Right renal pelvis (tissue), 4 donors: ENCODE measurements around the gene HENMT1. TPM values are rescaled to one million over a fixed set of nuclear protein-coding genes. Genes with fewer than 3 reads are reported as not detected.
"Not testable (repeated sequence)": the region's sequence is repeated elsewhere in the genome, so short reads cannot be mapped to it uniquely, and the experiment has no call there.

Source experiments
- DNase-seq, 4 donors: peaks; one replicate each; pipeline ENCODE4 v3.0.0-alpha.2; 2013; ENCODE audit warnings: low read depth in 4 of 4, low spot score in 3 of 4, missing footprints in 1 of 4
- polyA plus RNA-seq, 4 donors: library from polyadenylated mRNA; unstranded; fragments of 120-200 nt; gene quantifications; one replicate each; pipeline ENCODE4 v1.2.1, GENCODE V29; 2013; ENCODE audit not compliant: insufficient read length in 4 of 4

HENMT1 gene
- polyA plus RNA-seq, 4 donors: 9.4 to 15.5 (median 14.1) TPM

DNA sequence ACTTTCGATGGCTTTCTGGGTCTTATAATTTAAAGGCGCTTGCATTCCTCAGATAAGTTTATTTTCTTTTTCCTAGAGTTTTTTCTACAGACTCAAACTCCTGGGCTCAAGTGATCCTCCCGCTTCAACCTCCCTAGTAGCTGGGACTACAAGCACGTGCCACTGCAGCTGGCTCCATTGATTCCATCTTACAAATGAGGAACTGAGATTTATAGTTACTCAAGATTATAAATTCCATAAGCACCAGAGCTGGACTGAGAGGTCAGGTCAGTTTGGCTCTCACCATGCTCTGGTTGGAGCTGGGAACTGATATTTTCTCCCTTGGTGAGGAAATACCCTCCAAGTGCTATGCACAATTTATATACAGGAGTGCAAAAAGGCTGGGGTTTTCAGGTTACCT is 17.8 kb upstream of the HENMT1 start:
- DNase-seq: no peak

DNA sequence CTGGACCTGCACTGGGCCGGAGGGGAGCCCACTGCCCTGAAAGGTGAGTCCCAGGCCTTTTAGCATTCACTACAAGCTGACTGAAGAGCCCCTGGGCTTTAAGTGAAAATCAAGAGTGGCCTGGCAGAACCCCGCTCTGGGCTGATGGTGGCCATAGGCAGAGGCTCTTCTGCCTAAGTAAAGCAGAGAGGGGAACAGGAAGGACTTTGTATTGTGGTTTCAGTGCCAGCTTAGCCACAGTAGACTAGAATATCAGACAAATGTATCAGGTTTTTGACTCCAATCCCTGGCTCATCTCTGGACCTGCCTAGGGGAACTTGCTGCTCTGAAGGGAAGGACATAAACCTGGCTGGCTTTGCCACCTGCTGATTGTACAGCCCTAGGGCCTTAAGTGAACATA is 10.2 kb upstream of the HENMT1 start:
- DNase-seq: no peak

DNA sequence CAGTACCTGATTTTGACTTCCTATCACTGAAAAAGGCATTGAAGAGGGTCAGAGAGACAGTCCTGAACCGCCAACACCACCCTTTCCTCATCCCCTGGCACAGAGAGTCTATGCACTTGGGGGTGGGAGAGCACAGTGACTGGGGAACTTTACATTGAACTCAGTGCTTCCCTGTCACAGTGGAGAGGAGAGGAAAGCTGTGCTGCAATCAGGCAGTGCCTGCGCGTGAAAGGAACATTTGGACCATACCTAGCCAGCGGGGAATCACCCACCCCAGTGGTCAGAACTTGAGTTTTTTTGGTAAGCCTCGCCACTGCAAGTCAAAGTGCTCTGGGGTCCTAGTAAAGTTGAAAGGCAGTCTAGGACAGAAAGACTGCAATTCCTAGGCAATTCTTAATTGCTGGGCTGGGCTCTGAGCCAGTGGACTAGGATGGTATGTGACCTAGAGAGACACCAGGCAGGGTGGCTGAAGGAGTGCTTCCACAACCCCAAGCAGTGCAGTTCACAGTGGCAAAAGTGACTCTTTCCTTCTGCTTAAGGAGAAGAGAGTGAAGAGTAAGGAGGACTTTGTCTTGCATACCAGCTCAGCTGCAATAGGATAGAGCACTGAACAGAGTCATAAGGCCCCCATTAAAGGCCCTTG is 9.4 kb upstream of the HENMT1 start:
- no peak for DNase-seq

DNA sequence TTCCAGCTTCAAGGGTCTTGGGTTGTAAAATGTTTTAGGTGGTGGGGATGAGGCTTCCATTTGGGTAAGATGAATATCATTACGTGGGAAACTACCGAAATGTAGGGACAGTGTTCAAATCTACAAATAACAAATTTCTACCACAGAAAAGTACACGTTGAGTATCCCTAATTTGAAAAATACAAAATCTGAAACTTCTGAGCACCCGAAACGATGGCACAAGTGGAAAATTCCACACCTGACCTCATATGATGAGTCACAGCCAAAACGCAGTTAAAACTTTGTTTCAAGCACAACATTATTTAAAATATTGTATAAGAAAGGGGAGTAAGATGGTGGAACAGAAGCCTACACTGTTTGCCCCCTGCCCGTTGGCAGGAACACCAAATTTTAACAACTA is 8.8 kb upstream of the HENMT1 start:
- no peak for DNase-seq

DNA sequence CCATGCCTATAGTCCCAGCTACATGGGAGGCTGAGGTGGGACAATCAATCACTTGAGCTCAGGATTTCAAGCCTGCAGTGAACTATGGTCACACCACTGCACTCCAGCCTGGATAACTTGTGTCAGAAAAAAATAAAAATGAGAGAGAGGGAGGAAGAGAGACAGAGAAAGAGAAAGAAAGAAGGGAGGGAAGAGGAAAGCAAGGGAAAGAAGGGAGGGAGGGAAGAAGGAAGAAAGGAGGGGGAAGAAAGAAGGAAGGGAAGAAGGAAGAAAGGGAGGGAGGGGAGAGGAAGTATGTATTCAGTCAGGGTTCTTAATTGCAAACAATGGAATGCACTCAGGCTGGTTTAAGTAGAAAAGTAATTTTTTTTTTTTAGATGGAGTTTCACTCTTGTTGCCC is 7.9 kb upstream of the HENMT1 start:
- no peak for DNase-seq

DNA sequence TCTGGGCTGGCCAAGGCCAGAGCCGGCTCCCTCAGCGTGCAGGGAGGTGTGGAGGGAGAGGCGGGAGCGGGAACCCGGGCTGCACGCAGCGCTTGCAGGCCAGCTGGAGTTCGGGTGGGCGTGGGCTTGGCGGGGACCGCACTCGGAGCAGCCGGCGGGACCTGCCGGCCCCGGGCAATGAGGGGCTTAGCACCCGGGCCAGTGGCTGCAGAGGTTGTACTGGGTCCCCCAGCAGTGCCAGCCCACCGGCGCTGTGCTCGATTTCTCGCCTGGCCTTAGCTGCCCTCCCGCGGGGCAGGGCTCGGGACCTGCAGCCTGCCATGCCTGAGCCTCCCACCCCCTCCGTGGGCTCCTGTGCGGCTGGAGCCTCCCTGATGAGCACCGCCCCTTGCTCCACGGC is 6.5 kb upstream of the HENMT1 start:
- DNase-seq: not testable (repeated sequence)

DNA sequence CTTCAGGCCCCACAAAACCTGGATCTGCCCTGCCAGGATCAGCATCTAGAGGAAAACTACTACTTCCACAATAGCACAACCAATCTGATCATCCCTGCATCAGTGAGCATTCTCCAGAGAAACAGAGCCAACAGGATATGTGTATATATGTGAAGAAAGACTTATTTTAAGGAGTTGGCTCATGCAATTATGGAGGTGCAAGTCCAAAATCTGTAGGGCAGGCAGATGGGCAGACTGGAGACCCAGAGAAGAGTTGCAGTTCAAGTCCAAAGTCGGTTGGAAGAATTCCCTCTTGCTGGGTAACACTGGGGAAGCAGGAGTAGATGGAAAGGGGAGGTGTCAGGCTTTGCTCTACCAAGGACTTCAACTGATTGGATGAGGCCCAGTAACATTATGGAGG is 4.9 kb upstream of the HENMT1 start:
- no peak for DNase-seq

DNA sequence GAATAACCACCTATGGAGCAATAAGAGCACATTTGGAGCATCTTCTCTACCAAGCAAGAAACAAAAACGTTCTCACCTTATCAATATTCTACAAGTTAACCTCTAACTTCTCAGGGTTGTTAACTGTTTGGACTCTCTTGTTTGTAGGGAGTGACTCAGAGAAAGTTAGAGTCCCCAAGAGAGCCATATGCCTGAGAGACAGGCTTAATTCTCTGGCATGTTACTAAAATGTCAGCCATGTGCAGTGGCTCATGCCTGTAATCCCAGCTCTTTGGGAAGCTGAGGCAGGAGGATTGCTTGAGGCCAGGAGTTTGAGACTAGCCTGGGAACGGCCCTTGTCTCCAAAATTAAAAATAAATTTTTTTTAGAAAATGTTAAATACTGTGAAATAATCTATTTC is 4.2 kb upstream of the HENMT1 start:
- no peak for DNase-seq

DNA sequence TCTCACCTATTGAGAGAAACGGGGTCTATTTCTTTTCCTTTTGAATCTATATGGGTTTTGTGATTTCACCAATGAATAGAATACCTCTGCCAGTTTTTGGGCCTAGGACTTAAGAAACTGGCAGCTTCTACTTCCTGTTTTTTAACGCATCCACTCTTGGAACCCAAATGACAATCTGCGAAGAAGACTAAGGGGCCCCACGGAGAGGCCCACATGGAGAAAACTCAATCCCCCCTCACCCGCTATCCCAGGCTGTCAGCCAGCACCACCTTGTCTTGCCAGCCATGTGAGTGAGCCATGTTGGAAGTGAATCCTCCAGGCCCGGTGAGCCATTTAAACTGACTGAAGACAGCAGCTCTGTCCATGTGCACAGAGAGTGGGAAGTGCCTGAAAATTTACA is 3.6 kb upstream of the HENMT1 start:
- no peak for DNase-seq

DNA sequence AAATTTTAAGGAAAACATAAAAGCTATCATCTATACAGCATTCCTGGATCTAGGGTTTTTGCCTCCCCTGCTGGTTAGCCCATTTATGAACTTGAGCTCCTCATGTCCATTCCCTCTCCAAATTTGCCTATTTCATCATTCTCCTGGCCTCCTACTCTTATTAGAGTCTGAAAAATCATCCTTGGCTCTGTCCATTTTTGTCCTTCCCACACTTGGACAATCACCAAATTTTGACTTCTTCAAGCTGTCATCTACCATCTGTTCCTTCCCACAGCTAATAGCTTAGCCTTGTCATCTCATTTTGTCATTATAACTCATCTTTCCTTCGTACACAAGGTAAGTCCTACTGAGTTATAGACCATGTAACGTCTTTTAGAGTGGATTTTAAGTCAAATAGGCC is 2.2 kb upstream of the HENMT1 start:
- DNase-seq: no peak

DNA sequence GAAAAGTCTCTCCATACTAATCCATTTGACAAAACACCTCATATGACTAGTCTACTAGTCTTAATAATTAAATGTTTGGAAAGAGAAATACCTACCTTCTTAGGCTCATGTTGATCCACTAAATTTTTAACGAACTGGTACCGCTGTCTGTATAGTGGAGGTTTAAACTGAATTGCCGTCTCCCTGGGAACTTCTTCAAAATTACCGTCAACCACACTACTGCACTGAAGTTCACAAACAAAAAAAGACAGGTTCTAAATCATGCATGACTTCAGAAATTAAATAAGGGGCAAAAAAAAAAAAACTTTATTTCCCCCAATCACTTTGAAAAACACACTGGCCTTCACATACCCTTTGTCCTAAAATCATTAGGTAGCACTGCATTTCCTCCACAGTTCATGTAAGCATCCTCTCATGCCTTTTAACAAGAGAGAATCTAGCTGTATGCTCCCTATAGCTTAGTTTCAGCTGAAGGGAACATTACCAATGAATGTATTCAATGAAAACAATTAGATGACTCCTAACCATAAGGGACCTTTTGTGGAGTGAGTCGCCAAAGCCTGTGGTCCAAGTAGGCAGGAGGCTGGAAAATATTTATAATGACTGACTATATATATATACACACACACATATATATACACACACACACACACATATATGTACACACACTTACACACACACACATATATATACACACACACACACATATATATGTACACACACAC is 3.4 kb downstream of the HENMT1 start:
- no peak for DNase-seq

DNA sequence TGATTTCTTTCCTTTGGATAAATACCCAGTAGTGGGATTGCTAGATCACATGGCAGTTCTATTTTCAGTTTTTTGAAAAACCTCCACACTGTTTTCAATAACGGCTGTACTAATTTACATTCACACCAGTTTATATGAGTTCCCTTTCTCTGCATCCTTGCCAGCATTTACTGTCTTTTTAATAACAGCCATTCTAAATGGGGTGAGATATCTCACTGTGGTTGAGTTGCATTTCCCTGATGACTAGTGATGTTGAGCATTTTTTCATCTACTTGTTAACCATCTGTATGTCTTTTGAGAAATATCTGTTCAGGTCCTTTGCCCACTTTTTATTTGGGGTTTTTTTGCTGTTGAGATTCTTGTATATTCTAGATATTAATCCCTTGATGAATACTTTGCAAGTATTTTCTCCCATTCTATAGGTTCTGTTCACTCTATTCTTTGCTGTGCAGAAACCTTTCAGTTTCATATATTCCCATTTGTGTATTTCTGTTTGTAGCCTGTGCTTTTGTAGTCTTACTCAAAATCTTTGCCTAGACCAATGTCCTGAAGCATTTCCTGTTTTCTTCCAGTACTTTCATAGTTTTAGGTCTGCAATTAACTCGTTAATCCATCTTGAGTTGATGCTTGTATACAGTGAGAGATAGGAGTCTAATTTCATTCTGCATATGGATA is 7.3 kb downstream of the HENMT1 start:
- DNase-seq: no peak

DNA sequence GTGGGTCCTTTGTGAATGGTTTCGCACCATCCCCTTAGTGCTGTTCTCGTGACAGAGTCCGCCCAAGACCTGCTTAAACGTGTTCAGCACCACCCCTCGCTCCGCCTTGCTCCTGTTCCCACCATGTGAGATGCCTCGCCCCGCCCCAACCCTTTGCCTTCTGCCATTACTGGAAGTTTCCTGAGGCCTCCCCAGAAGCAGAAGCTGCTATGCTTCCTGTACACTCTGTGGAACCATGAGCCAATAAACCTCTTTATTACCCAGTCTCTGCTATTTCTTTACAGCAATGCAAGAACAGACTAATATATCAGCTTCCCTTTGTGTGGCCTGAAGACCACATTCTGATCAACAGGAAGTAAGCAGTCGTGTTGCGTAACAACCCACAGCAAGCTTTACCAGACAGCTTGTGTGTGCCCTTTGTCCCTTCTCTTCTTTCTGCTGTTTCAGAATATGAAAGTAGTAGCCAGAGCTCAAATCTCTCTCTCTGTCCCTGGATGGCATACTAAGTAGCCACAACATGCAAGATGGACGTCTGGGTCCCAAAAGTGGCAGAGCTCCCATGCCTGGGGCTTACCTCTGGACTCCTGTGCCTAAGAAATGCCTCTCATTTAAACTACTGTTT is 14.1 kb downstream of the HENMT1 start:
- no peak for DNase-seq

DNA sequence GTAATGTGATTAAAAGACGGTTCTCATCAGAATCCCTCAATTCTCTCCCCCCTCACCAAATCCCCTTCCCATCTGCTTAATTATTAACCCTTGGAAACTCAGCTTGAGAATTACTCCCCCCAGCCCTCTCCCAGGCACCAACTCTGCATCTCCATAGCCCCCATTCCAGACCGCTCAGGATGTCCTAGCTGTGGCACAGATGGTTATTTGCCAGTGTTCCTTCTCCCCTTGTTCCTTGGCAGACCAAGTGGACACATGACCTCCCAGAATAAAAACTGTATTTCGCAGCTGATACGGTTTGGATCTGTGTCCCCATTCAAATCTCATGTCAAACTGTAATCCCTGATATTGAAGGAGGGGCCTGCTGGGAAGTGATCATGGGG is 14.6 kb downstream of the HENMT1 start:
- no peak for DNase-seq

DNA sequence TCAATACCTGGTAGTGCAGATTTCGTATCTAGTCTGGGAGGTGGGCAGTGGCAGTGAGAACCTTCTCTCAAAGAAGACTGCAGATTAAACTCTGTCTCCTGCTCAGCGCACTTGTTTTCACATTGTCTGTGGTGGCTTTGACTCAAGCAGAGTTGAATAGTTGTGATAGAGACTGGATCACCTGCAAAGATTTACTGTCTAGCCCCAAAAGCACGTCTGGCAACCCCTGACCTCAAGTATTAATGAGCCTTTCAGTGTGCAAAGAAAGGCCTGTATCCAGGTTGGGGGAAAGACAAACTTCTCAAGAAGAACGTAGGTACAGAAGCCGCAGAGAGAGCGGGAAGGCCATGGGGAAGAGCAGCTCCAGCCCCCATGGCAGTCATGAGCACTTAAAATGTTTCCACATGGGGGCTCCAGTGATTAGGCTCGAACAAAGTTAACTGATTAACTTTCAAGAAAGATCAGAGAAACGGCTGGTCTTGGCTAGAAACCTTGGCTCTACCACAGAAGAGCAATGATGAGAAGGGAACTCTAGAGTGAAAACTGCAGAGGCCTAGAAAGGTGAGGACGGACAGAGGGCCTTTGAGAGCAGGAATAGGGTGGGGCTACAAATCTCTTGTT is 15.2 kb downstream of the HENMT1 start:
- no peak for DNase-seq

DNA sequence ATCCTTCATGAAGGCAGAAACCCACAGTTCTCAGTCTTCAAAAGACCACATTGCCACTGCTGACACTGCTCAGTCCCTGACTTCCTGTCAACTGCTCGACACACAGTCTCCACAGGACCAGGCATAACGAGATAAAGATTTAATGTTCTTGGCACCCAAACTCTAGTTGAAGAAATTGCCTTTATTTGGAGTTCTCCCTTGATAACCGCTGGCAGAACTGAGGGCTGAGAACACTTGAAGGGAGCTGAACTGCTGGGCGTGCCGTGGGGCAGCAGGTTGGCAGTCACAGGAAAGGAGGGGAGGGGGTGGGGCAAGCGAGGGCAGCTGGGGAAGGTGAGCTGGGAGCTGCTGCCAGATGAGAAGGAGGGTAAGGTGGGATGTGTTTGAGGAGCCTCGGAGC is 15.9 kb downstream of the HENMT1 start:
- DNase-seq: no peak

DNA sequence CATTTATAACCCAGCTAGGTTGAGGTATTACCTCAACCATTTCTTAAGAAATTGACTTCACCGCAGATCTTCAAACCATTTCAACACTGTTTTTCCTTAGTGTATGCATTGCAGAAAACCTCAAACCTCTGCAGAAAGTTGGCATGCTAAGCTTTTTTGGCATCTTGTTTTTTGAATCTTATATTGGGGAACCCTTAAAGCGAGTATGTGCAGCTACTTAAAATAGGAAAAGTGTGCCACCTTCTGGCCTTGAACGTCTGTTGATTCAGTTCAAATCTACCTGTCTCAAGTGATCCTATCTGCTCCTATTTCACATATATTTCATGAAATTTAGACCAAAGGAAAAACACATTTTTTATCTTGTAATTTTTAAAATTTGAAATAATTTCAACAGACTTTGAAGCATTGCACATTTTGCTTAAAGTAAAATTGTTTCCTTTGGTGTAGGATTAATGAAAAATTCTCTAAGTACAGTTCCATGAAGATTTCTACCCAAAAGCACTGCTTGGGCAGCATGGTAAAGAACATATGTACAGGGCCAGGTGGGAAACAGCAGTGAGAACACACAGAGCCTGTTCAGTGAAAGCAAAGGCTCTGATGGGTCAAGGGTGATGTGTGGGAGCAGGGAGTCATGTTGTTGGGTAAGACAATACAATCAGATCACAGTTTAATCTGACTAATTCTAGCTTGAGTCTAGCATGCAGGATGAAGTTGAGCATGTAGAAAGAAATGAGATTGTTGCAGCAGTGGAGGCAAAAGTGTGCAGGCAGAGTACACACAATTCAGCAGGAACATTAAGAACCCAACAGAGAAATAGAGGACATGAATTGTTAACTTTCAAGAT is 17.2 kb downstream of the HENMT1 start:
- peak; percentile 25 to 47 (median 38) for DNase-seq

DNA sequence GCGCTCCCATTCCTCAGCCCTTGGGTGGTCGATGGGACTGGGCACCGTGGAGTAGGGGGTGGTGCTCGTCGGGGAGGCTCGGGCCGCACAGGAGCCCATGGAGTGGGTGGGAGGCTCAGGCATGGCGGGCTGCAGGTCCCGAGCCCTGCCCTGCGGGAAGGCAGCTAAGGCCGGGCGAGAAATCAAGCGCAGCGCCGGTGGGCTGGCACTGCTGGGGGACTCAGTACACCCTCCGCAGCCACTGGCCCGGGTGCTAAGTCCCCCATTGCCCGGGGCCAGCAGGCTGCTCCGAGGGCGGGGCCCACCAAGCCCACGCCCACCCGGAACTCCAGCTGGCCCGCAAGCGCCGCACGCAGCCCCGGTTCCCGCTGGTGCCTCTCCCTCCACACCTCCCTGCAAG is 20.0 kb downstream of the HENMT1 start:
- not testable (repeated sequence) for DNase-seq

DNA sequence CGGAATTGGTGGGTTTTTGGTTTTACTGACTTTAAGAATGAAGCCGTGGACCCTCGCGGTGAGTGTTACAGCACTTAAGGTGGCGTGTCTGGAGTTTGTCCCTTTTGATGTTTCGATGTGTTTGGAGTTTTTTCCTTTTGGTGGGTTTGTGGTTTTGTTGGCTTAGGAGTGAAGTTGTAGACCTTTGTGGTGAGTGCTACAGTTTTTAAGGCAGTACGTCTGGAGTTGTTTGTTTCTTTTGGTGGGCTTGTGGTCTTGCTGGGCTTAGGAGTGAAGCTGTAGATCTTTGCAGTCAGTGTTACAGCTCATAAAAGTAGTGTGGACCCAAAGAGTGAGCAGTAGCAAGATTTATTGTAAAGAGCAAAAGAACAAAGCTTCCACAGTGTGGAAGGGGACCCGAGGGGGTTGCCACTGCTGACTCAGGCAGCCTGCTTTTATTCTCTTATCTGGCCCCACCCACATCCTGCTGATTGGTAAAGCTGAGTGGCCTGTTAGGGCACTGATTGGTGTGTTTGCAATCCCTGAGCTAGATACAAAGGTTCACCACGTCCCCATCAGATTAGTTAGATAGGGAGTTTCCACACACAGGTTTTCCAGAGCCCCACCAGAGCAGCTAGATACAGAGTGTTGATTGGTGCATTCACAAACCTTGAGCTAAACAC is 20.9 kb downstream of the HENMT1 start:
- no peak for DNase-seq

DNA sequence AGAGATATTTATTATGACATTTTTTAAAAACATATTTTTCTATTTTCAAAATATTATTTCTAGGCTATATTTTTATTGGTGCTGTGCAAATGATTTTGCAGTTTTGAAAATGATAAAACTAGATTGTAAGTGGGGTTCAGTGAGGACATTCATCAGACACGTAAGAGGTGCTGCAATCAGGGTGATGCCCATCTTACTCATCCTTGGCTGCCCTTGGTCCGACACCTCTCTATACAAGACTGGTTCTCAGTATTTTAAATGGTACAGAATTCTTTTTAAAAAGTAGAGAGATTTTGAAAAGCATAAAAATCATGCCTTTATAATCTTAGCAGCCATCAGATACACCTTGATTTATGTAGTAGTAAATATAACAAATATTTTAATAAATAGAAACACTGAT is 24.0 kb downstream of the HENMT1 start:
- DNase-seq: no peak
